ENCODE results near the gene BORA. TPM values are rescaled to one million over a fixed set of nuclear protein-coding genes. Genes with fewer than 3 reads are reported as not detected.

Gene BORA
- total and polyA plus RNA-seq, 2 experiments from 2014 or later: 3.8 to 4.9 TPM

DNA sequence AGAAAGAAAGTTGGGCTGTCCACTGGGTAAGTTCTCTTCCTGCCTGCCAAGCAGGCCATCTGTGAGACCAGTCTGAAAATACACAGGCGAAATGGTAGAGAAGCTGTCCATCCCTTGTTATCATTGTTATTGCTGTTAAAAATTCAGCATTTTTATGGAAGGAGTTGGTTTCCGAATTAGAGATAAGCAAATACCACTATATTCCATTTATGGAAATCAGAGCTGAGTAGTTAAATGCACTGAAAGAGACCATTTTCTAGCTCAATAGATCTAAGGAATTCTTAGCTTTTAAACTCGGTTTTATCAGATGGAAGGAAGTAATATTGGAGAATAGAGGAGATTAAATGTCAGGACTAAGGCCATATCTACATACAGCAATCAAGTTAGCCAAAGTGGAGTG is 41.0 kb upstream of the BORA start:
- H3K4me2 ChIP-seq: no peak overlapping the region
- no peaks in the 10 kb centered on the region for H3K27me3 ChIP-seq
- 50% methylated on average over 3 of the region's 3 CpGs for WGBS (ENCODE audit: low lambda C conversion rate, missing lambda C conversion rate)
- H3K79me2 ChIP-seq: no peaks in the 10 kb centered on the region
- no peaks in the 10 kb centered on the region for H3K9me3 ChIP-seq (ENCODE audit: low read depth)
- no peaks in the 10 kb centered on the region for H4K20me1 ChIP-seq (ENCODE audit: insufficient read depth, poor library complexity, severe bottlenecking)
- no peak overlapping the region for H3K27ac ChIP-seq
- TF ChIP-seq EZH2 (IDR thresholded peaks at IDR 0.05; ENCODE audit: borderline replicate concordance): no peak
- no peak for TF ChIP-seq EZH2phosphoT487 (IDR thresholded peaks at IDR 0.05; ENCODE audit: low read depth, severe bottlenecking, unreplicated experiment)
- TF ChIP-seq, protein P1, sequence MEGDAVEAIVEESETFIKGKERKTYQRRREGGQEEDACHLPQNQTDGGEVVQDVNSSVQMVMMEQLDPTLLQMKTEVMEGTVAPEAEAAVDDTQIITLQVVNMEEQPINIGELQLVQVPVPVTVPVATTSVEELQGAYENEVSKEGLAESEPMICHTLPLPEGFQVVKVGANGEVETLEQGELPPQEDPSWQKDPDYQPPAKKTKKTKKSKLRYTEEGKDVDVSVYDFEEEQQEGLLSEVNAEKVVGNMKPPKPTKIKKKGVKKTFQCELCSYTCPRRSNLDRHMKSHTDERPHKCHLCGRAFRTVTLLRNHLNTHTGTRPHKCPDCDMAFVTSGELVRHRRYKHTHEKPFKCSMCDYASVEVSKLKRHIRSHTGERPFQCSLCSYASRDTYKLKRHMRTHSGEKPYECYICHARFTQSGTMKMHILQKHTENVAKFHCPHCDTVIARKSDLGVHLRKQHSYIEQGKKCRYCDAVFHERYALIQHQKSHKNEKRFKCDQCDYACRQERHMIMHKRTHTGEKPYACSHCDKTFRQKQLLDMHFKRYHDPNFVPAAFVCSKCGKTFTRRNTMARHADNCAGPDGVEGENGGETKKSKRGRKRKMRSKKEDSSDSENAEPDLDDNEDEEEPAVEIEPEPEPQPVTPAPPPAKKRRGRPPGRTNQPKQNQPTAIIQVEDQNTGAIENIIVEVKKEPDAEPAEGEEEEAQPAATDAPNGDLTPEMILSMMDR (IDR thresholded peaks at IDR 0.05; ENCODE audit: poor library complexity): no peak
- no peak overlapping the region for H3K4me3 ChIP-seq
- no peak for DNase-seq (ENCODE audit: low spot score)
- no peaks in the 10 kb centered on the region for H3K36me3 ChIP-seq (replicated peaks; ENCODE audit: insufficient read depth, low read depth)
- no peak overlapping the region for H2AFZ ChIP-seq
- H3K4me1 ChIP-seq (ENCODE audit: insufficient read depth): no peaks in the 10 kb centered on the region
- H3K9me2 ChIP-seq (replicated peaks; ENCODE audit: insufficient read depth): no peaks in the 10 kb centered on the region

DNA sequence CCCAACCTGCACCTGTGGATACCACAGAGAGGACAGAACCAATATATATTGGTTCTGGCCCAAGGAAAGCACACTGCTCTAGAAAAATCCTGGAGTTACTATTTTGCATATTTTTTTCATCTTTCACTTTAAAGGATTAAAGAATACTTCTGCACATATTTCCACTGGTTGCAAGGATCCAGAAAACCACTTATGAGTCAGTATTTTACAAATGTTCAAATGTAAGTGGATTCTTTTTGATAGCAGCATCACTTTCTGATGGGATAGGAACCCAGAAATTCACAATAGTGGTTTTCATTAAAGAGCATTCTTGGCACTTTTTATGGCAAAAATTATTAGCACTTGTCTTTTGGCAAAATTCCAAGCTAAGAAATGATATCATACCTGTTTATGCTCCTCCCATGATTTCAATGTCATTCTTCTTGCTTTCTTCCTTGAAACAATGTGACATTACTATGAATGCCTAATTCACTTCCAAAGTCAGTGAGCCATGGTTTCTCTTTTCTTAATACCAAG is 38.5 kb upstream of the BORA start:
- TF ChIP-seq, protein P1 (IDR thresholded peaks at IDR 0.05; ENCODE audit: poor library complexity): no peak
- no peak for TF ChIP-seq EZH2phosphoT487 (IDR thresholded peaks at IDR 0.05; ENCODE audit: low read depth, severe bottlenecking, unreplicated experiment)
- no peak for TF ChIP-seq EZH2 (IDR thresholded peaks at IDR 0.05; ENCODE audit: borderline replicate concordance)
- Histone ChIP-seq H3K9me2 (replicated peaks; ENCODE audit: insufficient read depth) (no peaks in the 10 kb centered on the region), H4K20me1 (ENCODE audit: insufficient read depth, poor library complexity, severe bottlenecking) (no peaks in the 10 kb centered on the region), H3K4me2 (no peak overlapping the region), H3K36me3 (replicated peaks; ENCODE audit: insufficient read depth, low read depth) (no peaks in the 10 kb centered on the region), H3K4me3 (no peak overlapping the region), H3K9me3 (ENCODE audit: low read depth) (no peaks in the 10 kb centered on the region), H3K79me2 (no peaks in the 10 kb centered on the region), H3K27me3 (no peaks in the 10 kb centered on the region), H3K27ac (no peak overlapping the region), H2AFZ (no peak overlapping the region), H3K4me1 (ENCODE audit: insufficient read depth) (no peaks in the 10 kb centered on the region)
- DNase-seq (ENCODE audit: low spot score): no peak

DNA sequence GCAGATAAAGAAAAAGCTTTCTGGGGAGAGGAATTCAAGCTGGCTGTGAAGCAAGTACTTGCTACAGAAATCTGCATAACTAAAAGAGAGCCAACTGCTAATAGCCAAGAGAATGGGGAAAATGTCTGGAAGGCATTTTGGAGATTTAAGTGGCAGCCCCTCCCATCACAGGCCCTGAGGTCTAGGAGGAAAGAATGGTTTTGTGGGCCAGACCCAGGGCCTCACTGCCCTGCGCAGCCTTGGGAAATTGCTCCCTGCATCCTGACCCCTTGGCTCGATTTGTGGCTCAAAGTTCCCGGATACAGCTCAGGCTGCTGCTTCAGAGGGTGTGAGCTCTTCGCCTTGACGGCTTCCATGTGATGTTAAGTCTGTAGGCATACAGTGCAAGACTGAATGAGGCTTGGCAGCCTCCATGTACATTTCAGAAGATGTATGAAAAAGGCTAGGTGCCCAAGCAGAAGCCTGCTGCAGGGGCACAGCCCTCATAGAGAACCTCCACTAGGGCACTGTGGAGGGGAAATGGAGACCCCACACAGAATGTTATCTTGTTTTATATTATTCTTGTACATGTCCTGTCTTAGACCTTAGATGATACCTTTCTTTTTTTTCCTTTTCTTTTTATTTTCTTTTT is 34.7 kb upstream of the BORA start:
- no peaks in the 10 kb centered on the region for H3K79me2 ChIP-seq
- no peaks in the 10 kb centered on the region for H3K36me3 ChIP-seq (replicated peaks; ENCODE audit: insufficient read depth, low read depth)
- no peaks in the 10 kb centered on the region for H3K9me3 ChIP-seq (ENCODE audit: low read depth)
- H3K4me3 ChIP-seq: no peak overlapping the region
- H3K27ac ChIP-seq: no peak overlapping the region
- no peaks in the 10 kb centered on the region for H3K9me2 ChIP-seq (replicated peaks; ENCODE audit: insufficient read depth)
- DNase-seq (ENCODE audit: low spot score): no peak
- 59% methylated on average over 5 of the region's 5 CpGs for WGBS (ENCODE audit: low lambda C conversion rate, missing lambda C conversion rate)
- H3K27me3 ChIP-seq: no peaks in the 10 kb centered on the region
- no peak overlapping the region for H3K4me2 ChIP-seq
- H2AFZ ChIP-seq: no peak overlapping the region
- H4K20me1 ChIP-seq (ENCODE audit: insufficient read depth, poor library complexity, severe bottlenecking): no peaks in the 10 kb centered on the region
- TF ChIP-seq EZH2phosphoT487 (IDR thresholded peaks at IDR 0.05; ENCODE audit: low read depth, severe bottlenecking, unreplicated experiment): no peak
- TF ChIP-seq, protein P1 (IDR thresholded peaks at IDR 0.05; ENCODE audit: poor library complexity): no peak
- TF ChIP-seq EZH2 (IDR thresholded peaks at IDR 0.05; ENCODE audit: borderline replicate concordance): no peak
- no peaks in the 10 kb centered on the region for H3K4me1 ChIP-seq (ENCODE audit: insufficient read depth)

All from hepatocyte (in vitro differentiated cells).